ENCODE results near the gene USP48. TPM values are rescaled to one million over a fixed set of nuclear protein-coding genes. Genes with fewer than 3 reads are reported as not detected.

The USP48 gene
- total and polyA plus RNA-seq, 2 of the 8 experiments (the other 6 are each of a cell fraction or from before 2014, with no cell fraction given), result 12.8 to 83.5 TPM

DNA sequence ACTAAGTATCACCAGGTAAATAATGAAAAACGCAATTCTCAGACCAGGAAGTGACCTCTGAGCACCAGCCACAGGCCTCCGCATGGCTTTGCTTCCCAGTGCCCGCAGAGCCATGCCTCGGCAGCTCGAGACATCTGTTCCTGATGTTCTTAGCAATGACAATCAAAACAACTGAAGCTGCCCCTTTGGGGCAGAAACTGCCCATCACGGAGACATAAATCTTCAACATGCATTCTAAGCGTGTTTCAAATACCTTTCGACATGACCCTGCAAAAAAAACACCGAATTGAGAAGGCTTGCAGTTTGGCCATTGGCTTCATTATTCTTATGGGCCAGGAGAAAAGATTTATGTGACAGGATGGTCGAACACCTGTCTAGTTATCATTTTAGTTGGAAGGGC is 108.0 kb downstream of the USP48 start (continued):
- TF ChIP-seq, protein P1, sequence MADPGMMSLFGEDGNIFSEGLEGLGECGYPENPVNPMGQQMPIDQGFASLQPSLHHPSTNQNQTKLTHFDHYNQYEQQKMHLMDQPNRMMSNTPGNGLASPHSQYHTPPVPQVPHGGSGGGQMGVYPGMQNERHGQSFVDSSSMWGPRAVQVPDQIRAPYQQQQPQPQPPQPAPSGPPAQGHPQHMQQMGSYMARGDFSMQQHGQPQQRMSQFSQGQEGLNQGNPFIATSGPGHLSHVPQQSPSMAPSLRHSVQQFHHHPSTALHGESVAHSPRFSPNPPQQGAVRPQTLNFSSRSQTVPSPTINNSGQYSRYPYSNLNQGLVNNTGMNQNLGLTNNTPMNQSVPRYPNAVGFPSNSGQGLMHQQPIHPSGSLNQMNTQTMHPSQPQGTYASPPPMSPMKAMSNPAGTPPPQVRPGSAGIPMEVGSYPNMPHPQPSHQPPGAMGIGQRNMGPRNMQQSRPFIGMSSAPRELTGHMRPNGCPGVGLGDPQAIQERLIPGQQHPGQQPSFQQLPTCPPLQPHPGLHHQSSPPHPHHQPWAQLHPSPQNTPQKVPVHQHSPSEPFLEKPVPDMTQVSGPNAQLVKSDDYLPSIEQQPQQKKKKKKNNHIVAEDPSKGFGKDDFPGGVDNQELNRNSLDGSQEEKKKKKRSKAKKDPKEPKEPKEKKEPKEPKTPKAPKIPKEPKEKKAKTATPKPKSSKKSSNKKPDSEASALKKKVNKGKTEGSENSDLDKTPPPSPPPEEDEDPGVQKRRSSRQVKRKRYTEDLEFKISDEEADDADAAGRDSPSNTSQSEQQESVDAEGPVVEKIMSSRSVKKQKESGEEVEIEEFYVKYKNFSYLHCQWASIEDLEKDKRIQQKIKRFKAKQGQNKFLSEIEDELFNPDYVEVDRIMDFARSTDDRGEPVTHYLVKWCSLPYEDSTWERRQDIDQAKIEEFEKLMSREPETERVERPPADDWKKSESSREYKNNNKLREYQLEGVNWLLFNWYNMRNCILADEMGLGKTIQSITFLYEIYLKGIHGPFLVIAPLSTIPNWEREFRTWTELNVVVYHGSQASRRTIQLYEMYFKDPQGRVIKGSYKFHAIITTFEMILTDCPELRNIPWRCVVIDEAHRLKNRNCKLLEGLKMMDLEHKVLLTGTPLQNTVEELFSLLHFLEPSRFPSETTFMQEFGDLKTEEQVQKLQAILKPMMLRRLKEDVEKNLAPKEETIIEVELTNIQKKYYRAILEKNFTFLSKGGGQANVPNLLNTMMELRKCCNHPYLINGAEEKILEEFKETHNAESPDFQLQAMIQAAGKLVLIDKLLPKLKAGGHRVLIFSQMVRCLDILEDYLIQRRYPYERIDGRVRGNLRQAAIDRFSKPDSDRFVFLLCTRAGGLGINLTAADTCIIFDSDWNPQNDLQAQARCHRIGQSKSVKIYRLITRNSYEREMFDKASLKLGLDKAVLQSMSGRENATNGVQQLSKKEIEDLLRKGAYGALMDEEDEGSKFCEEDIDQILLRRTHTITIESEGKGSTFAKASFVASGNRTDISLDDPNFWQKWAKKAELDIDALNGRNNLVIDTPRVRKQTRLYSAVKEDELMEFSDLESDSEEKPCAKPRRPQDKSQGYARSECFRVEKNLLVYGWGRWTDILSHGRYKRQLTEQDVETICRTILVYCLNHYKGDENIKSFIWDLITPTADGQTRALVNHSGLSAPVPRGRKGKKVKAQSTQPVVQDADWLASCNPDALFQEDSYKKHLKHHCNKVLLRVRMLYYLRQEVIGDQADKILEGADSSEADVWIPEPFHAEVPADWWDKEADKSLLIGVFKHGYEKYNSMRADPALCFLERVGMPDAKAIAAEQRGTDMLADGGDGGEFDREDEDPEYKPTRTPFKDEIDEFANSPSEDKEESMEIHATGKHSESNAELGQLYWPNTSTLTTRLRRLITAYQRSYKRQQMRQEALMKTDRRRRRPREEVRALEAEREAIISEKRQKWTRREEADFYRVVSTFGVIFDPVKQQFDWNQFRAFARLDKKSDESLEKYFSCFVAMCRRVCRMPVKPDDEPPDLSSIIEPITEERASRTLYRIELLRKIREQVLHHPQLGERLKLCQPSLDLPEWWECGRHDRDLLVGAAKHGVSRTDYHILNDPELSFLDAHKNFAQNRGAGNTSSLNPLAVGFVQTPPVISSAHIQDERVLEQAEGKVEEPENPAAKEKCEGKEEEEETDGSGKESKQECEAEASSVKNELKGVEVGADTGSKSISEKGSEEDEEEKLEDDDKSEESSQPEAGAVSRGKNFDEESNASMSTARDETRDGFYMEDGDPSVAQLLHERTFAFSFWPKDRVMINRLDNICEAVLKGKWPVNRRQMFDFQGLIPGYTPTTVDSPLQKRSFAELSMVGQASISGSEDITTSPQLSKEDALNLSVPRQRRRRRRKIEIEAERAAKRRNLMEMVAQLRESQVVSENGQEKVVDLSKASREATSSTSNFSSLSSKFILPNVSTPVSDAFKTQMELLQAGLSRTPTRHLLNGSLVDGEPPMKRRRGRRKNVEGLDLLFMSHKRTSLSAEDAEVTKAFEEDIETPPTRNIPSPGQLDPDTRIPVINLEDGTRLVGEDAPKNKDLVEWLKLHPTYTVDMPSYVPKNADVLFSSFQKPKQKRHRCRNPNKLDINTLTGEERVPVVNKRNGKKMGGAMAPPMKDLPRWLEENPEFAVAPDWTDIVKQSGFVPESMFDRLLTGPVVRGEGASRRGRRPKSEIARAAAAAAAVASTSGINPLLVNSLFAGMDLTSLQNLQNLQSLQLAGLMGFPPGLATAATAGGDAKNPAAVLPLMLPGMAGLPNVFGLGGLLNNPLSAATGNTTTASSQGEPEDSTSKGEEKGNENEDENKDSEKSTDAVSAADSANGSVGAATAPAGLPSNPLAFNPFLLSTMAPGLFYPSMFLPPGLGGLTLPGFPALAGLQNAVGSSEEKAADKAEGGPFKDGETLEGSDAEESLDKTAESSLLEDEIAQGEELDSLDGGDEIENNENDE (IDR thresholded peaks at IDR 0.05; ENCODE audit: insufficient replicate concordance, low read length), result no peak
- TF ChIP-seq MAFK (IDR thresholded peaks at IDR 0.05; ENCODE audit: low read depth, low read length) (no peak), NANOG (IDR thresholded peaks at IDR 0.05; ENCODE audit: insufficient read depth, low read depth, low read length, poor library complexity, severe bottlenecking) (no peak), HDAC6 (IDR thresholded peaks at IDR 0.05; ENCODE audit: low read depth, low read length) (no peak), SP2 (IDR thresholded peaks at IDR 0.05; ENCODE audit: low read length) (no peak), TAF1 (IDR thresholded peaks at IDR 0.05; ENCODE audit: low read depth, low read length) (no peak), SP4 (IDR thresholded peaks at IDR 0.05; ENCODE audit: low read length) (no peak), RAD21 (IDR thresholded peaks at IDR 0.05 in 1 of 2, conservative IDR thresholded peaks at IDR 0.05 in 1 of 2; ENCODE audit: low read depth in 2 of 2, low read length in 2 of 2) (no peak), RXRA (IDR thresholded peaks at IDR 0.05; ENCODE audit: insufficient read depth, low read depth, low read length) (no peak)
